A549 treated with RU486 at 1 μM for 4 hours (cell line): ENCODE results near the gene ARMC5. TPM values are rescaled to one million over a fixed set of nuclear protein-coding genes. Genes with fewer than 3 reads are reported as not detected.

Experiments
- total RNA-seq: library from RNA; stranded (reverse); fragments of 200-300 nt; extraction: Qiagen RNA extraction; gene quantifications from 5 replicates; pipeline ENCODE4 v1.2.3, GENCODE V29; 2022; ENCODE audit warnings: low read depth

The ARMC5 gene
- total RNA-seq: 6.0 to 12.7 TPM (median 11.2 TPM) in 5 replicates

DNA sequence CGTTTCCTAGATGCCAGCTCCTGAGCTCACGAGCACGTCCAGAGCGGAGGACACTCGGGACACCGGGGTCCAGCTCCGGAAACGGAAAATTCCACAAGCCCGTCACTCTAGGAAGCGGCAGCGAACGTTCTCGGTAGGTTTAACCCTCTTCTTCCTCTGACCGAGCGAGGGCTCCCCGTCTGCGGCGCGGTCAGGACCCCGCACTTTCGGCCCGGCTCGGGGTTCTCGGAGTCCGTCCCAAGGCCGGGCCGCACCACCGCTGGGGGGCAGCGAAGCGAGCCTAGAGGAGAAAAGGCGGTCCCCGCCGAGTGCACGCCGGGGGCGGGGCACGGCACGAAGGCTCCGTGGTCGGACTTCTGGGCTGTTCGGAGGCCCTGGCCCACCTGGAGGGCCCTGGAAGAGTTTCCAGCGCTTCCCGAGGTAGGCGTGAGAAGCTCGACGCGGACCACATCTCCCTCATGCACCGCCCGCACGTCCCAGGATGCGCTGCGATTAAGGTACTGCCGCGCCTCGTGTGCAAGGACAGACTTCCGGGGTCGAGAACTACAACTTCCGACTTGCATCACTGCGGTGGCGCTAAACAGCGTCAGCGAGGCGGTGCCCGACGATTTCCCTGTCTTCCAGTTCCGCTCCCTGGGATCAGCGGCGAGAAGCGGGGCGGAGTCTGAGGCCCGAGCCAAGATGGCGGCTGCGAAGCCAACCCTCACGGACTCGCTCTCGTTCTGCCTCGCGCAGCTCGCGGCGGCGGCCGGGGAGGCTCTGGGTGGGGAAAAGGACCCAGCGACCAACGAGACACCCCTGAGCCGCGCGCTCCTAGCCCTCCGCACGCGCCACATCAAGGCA lies at the start of gene ARMC5:
Gene ARMC5 (plus strand): TSS at position 658 of the 843 bp plus-strand sequence. CDS start 24 bp downstream, at position 682.

GRCh38 chr16:31428279-31428597 lies 31.1 kb upstream of the ARMC5 start, which contains the start of gene COX6A2:
COX6A2 (minus strand) TSS chr16:31428360; CDS start chr16:31428325, 35 bp downstream.

DNA sequence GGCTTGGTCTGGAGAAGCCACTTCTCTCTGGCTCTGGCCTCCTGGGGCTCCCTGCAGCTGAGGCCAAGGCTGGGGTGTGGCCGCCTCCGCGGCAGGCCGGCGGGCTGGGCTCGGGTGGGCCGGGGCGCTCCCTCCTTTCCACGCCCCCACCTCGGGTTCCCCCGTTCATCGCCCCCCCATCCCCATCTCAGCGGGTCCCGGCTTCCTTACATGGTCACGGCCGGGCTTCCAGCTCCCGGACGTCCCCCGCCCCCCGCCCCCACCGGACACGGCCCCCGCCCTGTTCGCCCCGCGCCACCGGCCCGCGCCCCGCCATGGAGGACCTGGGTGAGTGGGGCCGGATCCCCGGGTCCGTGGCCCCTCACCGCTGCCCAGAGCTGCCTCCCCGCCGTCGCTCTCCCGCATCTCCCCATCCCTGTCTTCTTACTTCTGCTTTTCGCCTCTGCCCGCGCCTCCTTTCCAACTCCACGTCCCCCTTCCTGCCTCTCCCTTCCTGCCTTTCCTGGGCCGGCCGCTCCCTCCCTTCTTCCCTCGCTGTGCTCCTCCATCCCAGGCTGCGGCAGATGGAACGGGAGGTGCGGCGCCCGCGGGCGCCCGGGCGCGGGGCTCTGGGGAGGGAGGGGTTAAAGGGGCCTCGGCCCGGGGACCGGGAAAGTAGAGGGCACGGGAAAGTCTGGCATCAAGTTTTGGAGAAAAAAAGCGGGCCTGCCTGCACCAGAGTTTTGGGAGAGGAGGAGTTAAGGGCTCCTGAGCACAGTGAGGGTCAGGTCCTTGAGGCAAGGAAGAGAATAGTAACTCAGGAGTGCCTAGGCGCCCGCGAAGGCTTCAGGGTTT lies 12.8 kb downstream of the ARMC5 start, which contains the start of gene TGFB1I1:
Gene TGFB1I1 (plus strand): TSS at position 278 of the 834 bp plus-strand sequence. CDS start 37 bp downstream, at position 315.

GRCh38 chr16:31483081-31483480 lies 23.8 kb downstream of the ARMC5 start, which contains the start of gene SLC5A2:
SLC5A2 (plus strand) TSS chr16:31483123; CDS start chr16:31483137, 14 bp downstream.

GRCh38 chr16:31507929-31508705 lies 48.8 kb downstream of the ARMC5 start, which contains the start of gene RUSF1:
RUSF1 (minus strand) TSS chr16:31508391; CDS start chr16:31508373, 18 bp downstream.

Other genes with a start within 250 kb of the ARMC5 start
- gene TRIM72, start 245.4 kb upstream of the ARMC5 start, total RNA-seq: 0.02 to 0.14 TPM (median 0.05 TPM) in 5 replicates
- gene PYDC1, start 242.4 kb upstream of the ARMC5 start, total RNA-seq: not detected in 5 replicates
- 1.9 to 2.9 TPM (median 2.1 TPM) in 5 replicates for gene ITGAM, start 199.5 kb upstream of the ARMC5 start, total RNA-seq
- gene ITGAX, start 104.3 kb upstream of the ARMC5 start, total RNA-seq: 1.1 to 1.6 TPM (median 1.2 TPM) in 5 replicates
- not detected in 5 replicates for gene ITGAD, start 66.2 kb upstream of the ARMC5 start, total RNA-seq
- not detected in 5 replicates for gene COX6A2, start 31.1 kb upstream of the ARMC5 start, total RNA-seq
- 0.06 to 0.15 TPM (median 0.08 TPM) in 4 of 5 replicates, not detected in the other for gene ZNF843, start 16.7 kb upstream of the ARMC5 start, total RNA-seq
- 36.6 to 57.9 TPM (median 44.1 TPM) in 5 replicates for gene TGFB1I1, start 12.7 kb downstream of the ARMC5 start, total RNA-seq
- 0.13 to 0.29 TPM in 2 of 5 replicates, not detected in the others for gene SLC5A2, start 23.6 kb downstream of the ARMC5 start, total RNA-seq
- gene RUSF1, start 48.9 kb downstream of the ARMC5 start, total RNA-seq: 37.6 to 55.0 TPM (median 50.6 TPM) in 5 replicates
- gene AHSP, start 68.4 kb downstream of the ARMC5 start, total RNA-seq: not detected in 5 replicates